Measurements from ENCODE around the gene TSPAN10. TPM values are rescaled to one million over a fixed set of nuclear protein-coding genes. Genes with fewer than 3 reads are reported as not detected.

Gene TSPAN10
- total and polyA plus RNA-seq, 2 of the 4 experiments (the other 2 are of a cell fraction), result 1.4 to 4.5 TPM

DNA sequence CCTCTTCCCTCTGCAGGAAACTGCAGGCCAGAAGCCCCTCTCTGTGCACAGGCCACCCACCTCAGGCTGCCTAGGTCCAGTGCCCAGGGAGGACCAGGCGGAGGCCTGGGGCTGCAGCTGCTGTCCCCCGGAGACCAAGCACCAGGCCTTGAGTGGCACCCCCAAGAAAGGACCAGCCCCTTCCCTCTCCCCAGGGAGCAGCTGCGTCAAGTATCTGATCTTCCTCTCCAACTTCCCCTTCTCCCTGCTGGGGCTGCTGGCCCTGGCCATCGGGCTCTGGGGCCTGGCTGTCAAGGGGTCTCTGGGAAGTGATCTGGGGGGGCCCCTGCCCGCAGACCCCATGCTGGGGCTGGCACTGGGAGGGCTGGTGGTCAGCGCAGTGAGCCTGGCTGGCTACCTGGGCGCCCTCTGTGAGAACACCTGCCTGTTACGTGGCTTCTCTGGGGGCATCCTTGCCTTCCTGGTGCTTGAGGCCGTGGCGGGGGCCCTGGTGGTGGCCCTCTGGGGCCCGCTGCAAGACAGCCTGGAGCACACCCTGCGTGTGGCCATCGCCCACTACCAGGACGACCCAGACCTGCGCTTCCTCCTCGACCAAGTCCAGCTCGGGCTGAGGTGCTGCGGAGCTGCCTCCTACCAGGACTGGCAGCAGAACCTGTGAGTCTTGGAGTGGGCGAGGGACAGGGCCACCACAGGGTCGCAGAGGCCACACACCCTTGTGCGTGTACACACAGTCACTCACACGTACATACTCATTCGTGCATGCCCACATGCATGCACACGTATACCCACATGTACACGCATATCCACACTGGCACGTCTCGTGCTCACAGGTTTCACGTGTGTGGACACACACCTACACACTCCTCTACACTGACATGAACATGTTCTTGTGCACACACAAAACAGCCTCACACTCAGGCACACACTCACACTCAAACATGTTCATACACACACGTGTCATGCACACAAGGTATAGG lies 8.3 kb downstream of the TSPAN10 start:
- H2AK9ac ChIP-seq (replicated peaks; ENCODE audit: low read depth, low read length, poor library complexity), result peak overlapping the region; percentile 65
- ChIA-PET POLR2A (ENCODE audit: unreplicated experiment) (no interaction called here), CTCF (no interaction called here)
- H3K9me3 ChIP-seq (ENCODE audit: control insufficient read depth, insufficient read depth, low read length), result peaks cover 8% of the 10 kb centered on the region; the same call in 1 of the 2 replicates
- WGBS, 2 experiments (ENCODE audit: extremely low coverage in 2 of 2, insufficient read length in 1 of 2), result 92% methylated on average over 19 of the region's 29 CpGs; no CpG with 5 or more reads in 1 of the 2 experiments
- H4K20me1 ChIP-seq (ENCODE audit: insufficient read depth, low read length), result no peaks in the 10 kb centered on the region
- no peak overlapping the region for H3K18ac ChIP-seq (ENCODE audit: low read depth, low read length)
- H3K27ac ChIP-seq (ENCODE audit: insufficient read depth, low read length), result no peak overlapping the region
- H2AFZ ChIP-seq (replicated peaks; ENCODE audit: low read length, poor library complexity), result no peak overlapping the region
- H3K27me3 ChIP-seq (ENCODE audit: control insufficient read depth, insufficient read depth, low read length), result peaks cover 19% of the 10 kb centered on the region
- H3K56ac ChIP-seq (ENCODE audit: extremely low read depth, insufficient read depth, low read length), result no peak overlapping the region
- no peak overlapping the region for H3K9ac ChIP-seq (ENCODE audit: low read depth, low read length)
- intact Hi-C loops (cut with micrococcal nuclease) (no loop called here), in situ Hi-C loops (cut with MboI; ENCODE audit: low sequenced_read_pairs) (no loop called here), dilution Hi-C loops (cut with HindIII; ENCODE audit: low sequenced_read_pairs, unreplicated experiment) (no loop called here)
- H3K4ac ChIP-seq (ENCODE audit: low read depth, low read length), result no peak overlapping the region
- 0 out of 2 replicates have a peak, but pooled peaks cover 2% of the 10 kb centered on the region for H3K36me3 ChIP-seq (ENCODE audit: control insufficient read depth, insufficient read depth, low read length)
- no peak overlapping the region for H2BK5ac ChIP-seq (ENCODE audit: low read depth, low read length, poor library complexity, severe bottlenecking)
- H3K9me1 ChIP-seq (ENCODE audit: insufficient read depth, low read length), result peaks cover 10% of the 10 kb centered on the region
- no peak overlapping the region for H3K4me2 ChIP-seq (ENCODE audit: low read depth, low read length)
- no peak overlapping the region for H3K4me3 ChIP-seq (ENCODE audit: insufficient read depth, low read depth, low read length)
- H2BK15ac ChIP-seq (ENCODE audit: low read depth, low read length), result no peak overlapping the region
- H4K91ac ChIP-seq (ENCODE audit: insufficient read depth, low read depth, low read length), result no peak overlapping the region
- H3K14ac ChIP-seq (replicated peaks; ENCODE audit: low read depth, low read length), result no peak overlapping the region
- H4K8ac ChIP-seq (ENCODE audit: low read depth in 2 of 2, low read length in 2 of 2), result no peak overlapping the region
- no peak for TF ChIP-seq BHLHE40 (IDR thresholded peaks at IDR 0.05; ENCODE audit: low read depth, low read length)
- TF ChIP-seq FOS (IDR thresholded peaks at IDR 0.05; ENCODE audit: low read depth, low read length), result no peak
- TF ChIP-seq NFE2L2 (IDR thresholded peaks at IDR 0.05; ENCODE audit: low read depth, low read length), result no peak
- TF ChIP-seq POLR2A (IDR thresholded peaks at IDR 0.05; ENCODE audit: low read depth, low read length), result no peak
- H4K5ac ChIP-seq (ENCODE audit: low read depth, low read length), result no peak overlapping the region
- H2BK120ac ChIP-seq (ENCODE audit: low read depth, low read length), result no peak overlapping the region
- peaks cover 5 to 9% of the 10 kb centered on the region in 2 experiments; a peak in 1 of 4 replicates for H3K79me1 ChIP-seq (ENCODE audit: low read depth in 1 of 2, low read length in 2 of 2)
- H2BK20ac ChIP-seq (ENCODE audit: low read depth, low read length), result no peak overlapping the region
- ATAC-seq (ENCODE audit: low read depth) (no peak), DNase-seq (no peak)
- H2AK5ac ChIP-seq (ENCODE audit: low read depth, low read length), result no peak overlapping the region
- H3K23ac ChIP-seq (ENCODE audit: low read depth, low read length), result no peak overlapping the region
- no TSS peak for BruUV-seq (replicated peaks)
- H3K4me1 ChIP-seq (ENCODE audit: control insufficient read depth, insufficient read depth, low read length), result peaks cover 10% of the 10 kb centered on the region
